B cell (primary cell): ENCODE measurements around the gene HBG2. TPM values are rescaled to one million over a fixed set of nuclear protein-coding genes. Genes with fewer than 3 reads are reported as not detected.

ENCODE experiments used
- ATAC-seq: fragments of 200-7000 bp; cut with Tn5 transposase; one replicate; pipeline ENCODE4 v1.10.0; 2021; ENCODE audit warnings: low read depth, mild to moderate bottlenecking, moderate number of reproducible peaks, moderate library complexity
- CTCF ChIA-PET: fragments of 350-600 bp; sonication (Branson Sonifier 250); formaldehyde crosslinking; loops from one replicate; lab custom pipeline; 2021; ENCODE audit warnings: antibody characterized with exemption, inconsistent platforms; lab: Charles Lee
- POLR2A ChIA-PET: fragments of 350-600 bp; sonication (Branson Sonifier 250); formaldehyde crosslinking; loops from one replicate; lab custom pipeline; 2021; ENCODE audit warnings: antibody characterized with exemption; lab: Charles Lee
- DNase-seq: peaks from one replicate; pipeline ENCODE4 v3.0.0; 2013
- H2AFZ ChIP-seq: 2 replicates; pipeline ENCODE4 v1.6.1; 2012; ENCODE audit warnings: mild to moderate bottlenecking, low read depth, low read length; ENCODE audit not compliant: insufficient read depth, poor library complexity, severe bottlenecking
- H3K27ac ChIP-seq, 2 donors: 1 replicate in 1 of 2; 2 replicates in 1 of 2; pipeline ENCODE4 v1.5.1; 2012 to 2013; ENCODE audit warnings: low read length in 2 of 2, mild to moderate bottlenecking in 2 of 2, moderate library complexity in 1 of 2
- H3K27me3 ChIP-seq, 4 experiments: fragments of 200-600 bp in 1 of 4; sonication (generic) in 1 of 4; replicated peaks in 1 of 4; 1 replicate in 2 of 4; 2 replicates in 2 of 4; pipeline versions ENCODE4 v1.6.1 to v1.7.0; 2013 to 2016; ENCODE audit warnings: low read length in 3 of 4, mild to moderate bottlenecking in 2 of 4, mixed read lengths in 1 of 4, moderate library complexity in 1 of 4; ENCODE audit not compliant: insufficient read depth in 4 of 4, control insufficient read depth in 3 of 4; ENCODE audit errors: control extremely low read depth in 1 of 4
- H3K36me3 ChIP-seq, 2 experiments: replicated peaks in 1 of 2; 1 replicate in 1 of 2; 2 replicates in 1 of 2; pipeline versions ENCODE4 v1.6.1 to v1.7.1; 2013; ENCODE audit warnings: low read length in 1 of 2; ENCODE audit not compliant: insufficient read depth in 2 of 2, control insufficient read depth in 1 of 2; ENCODE audit errors: control extremely low read depth in 1 of 2, extremely low read depth in 1 of 2
- H3K4me1 ChIP-seq, 2 donors: fragments of 200-600 bp in 1 of 2; sonication (generic) in 1 of 2; 1 replicate in 1 of 2; 2 replicates in 1 of 2; pipeline versions ENCODE4 v1.5.1 to v1.6.1; 2013 to 2017; ENCODE audit warnings: low read length in 2 of 2; ENCODE audit not compliant: control insufficient read depth in 2 of 2, insufficient read depth in 2 of 2
- H3K4me2 ChIP-seq: replicated peaks from 2 replicates; pipeline ENCODE3; 2012; ENCODE audit warnings: mild to moderate bottlenecking, low read depth, low read length; ENCODE audit not compliant: poor library complexity, severe bottlenecking
- H3K4me3 ChIP-seq, 5 experiments: fragments of 200-600 bp in 1 of 5; sonication (generic) in 1 of 5; 1 replicate in 3 of 5; 2 replicates in 2 of 5; pipeline versions ENCODE4 v1.5.1 to v1.7.0; 2011 to 2016; ENCODE audit warnings: low read length in 4 of 5, mild to moderate bottlenecking in 4 of 5, low read depth in 2 of 5, control low read depth in 1 of 5, moderate library complexity in 1 of 5; ENCODE audit not compliant: insufficient read depth in 1 of 5; ENCODE audit errors: control extremely low read depth in 1 of 5, extremely low read depth in 1 of 5
- H3K79me2 ChIP-seq: fragments of 200-600 bp; sonication (generic); one replicate; pipeline ENCODE4 v1.6.0; 2016; ENCODE audit warnings: low read length; ENCODE audit not compliant: control insufficient read depth, insufficient read depth
- H3K9ac ChIP-seq: fragments of 200-600 bp; sonication (generic); 2 replicates; pipeline ENCODE4 v1.6.1; 2017; ENCODE audit warnings: mild to moderate bottlenecking, low read length, moderate library complexity
- H3K9me3 ChIP-seq, 3 donors: one replicate each; pipeline versions ENCODE4 v1.6.1 to v1.7.1; 2013; ENCODE audit warnings: low read length in 2 of 3; ENCODE audit not compliant: control insufficient read depth in 2 of 3, insufficient read depth in 1 of 3; ENCODE audit errors: control extremely low read depth in 1 of 3
- H4K20me1 ChIP-seq: 2 replicates; pipeline ENCODE4 v1.6.0; 2012; ENCODE audit warnings: mild to moderate bottlenecking, low read length; ENCODE audit not compliant: insufficient read depth, control insufficient read depth, poor library complexity, severe bottlenecking
- H3K27ac Mint-ChIP-seq: one replicate; pipeline ENCODE4 v1.8.0; 2021; ENCODE audit warnings: mixed read lengths
- H3K27me3 Mint-ChIP-seq: one replicate; pipeline ENCODE4 v1.8.0; 2021; ENCODE audit warnings: mixed read lengths
- H3K4me1 Mint-ChIP-seq: one replicate; pipeline ENCODE4 v1.8.0; 2021; ENCODE audit warnings: mixed read lengths
- H3K4me3 Mint-ChIP-seq: one replicate; pipeline ENCODE4 v1.8.0; 2021; ENCODE audit warnings: mixed read lengths
- H3K9me3 Mint-ChIP-seq: one replicate; pipeline ENCODE4 v1.8.0; 2022; ENCODE audit warnings: mixed read lengths; ENCODE audit not compliant: insufficient read depth
- EZH2 ChIP-seq: IDR thresholded peaks from 2 replicates; pipeline ENCODE4 v1.6.1; 2012; ENCODE audit warnings: borderline replicate concordance, low read depth, mild to moderate bottlenecking, moderate library complexity, low read length; ENCODE audit not compliant: insufficient read depth, poor library complexity, severe bottlenecking
- WGBS: methylation state at CpG from one replicate; pipeline ENCODE4 v1.1.5; 2013; ENCODE audit warnings: missing lambda C conversion rate; ENCODE audit not compliant: insufficient coverage; 5-methylcytosine and 5-hydroxymethylcytosine counted together
- intact Hi-C: fragments of 100-400 bp; cut with micrococcal nuclease; formaldehyde crosslinking; loops from one replicate; pipeline ENCODE4 v1.10.0; 2022
- polyA plus RNA-seq: library from polyadenylated mRNA; depleted of rRNA; stranded (reverse); fragments of >200 nt; gene quantifications from 2 replicates; pipeline ENCODE4 v1.2.3, GENCODE V29; 2012
- total RNA-seq, 2 donors: library from RNA; stranded (reverse); fragments of 120-200 nt in 1 of 2; gene quantifications; 1 replicate in 1 of 2; 2 replicates in 1 of 2; pipeline versions ENCODE4 v1.2.3 to v1.2.4, GENCODE V29; 2013 to 2022
- TF ChIP-seq, protein P1 (sequence below): fragments of 200-600 bp; IDR thresholded peaks from one replicate; pipeline ENCODE4 v1.8.0; 2022; ENCODE audit warnings: antibody characterized with exemption, mild to moderate bottlenecking

The HBG2 gene
- total and polyA plus RNA-seq, 2 donors (not counting 1 experiment from before 2014, with no cell fraction given): not detected

GRCh38 chr11:5234381-5234834, 20.2 kb downstream of the HBG2 start, which contains the start of gene HBD:
TSS of gene HBD (minus strand) at chr11:5234483. CDS start at chr11:5234433, 50 bp downstream.
- Histone ChIP-seq H3K4me2 (no peak within 1 kb of the TSS), H3K4me1 (no peaks in the 10 kb centered on the region), H3K9me3 (no peaks in the 10 kb centered on the region), H4K20me1 (no peaks in the 10 kb centered on the region), H3K27ac (no peak within 1 kb of the TSS), H3K36me3 (no peaks in the 10 kb centered on the region), H3K79me2 (no peaks in the 10 kb centered on the region), H3K4me3 (no peak within 1 kb of the TSS), H2AFZ (no peak within 1 kb of the TSS), H3K9ac (no peak within 1 kb of the TSS), H3K27me3 (no peaks in the 10 kb centered on the region)
- Mint-ChIP-seq H3K27me3 (peaks cover 6% of the 10 kb centered on the region), H3K4me1 (peaks cover 6% of the 10 kb centered on the region), H3K9me3 (no peaks in the 10 kb centered on the region), H3K27ac (no peak within 1 kb of the TSS), H3K4me3 (no peak within 1 kb of the TSS)
- intact Hi-C loops: no loop called here
- ChIA-PET POLR2A (no interaction called here), CTCF (no interaction called here)
- ATAC-seq (no peak), DNase-seq (no peak)
- no peak for TF ChIP-seq EZH2
- TF ChIP-seq, protein P1, sequence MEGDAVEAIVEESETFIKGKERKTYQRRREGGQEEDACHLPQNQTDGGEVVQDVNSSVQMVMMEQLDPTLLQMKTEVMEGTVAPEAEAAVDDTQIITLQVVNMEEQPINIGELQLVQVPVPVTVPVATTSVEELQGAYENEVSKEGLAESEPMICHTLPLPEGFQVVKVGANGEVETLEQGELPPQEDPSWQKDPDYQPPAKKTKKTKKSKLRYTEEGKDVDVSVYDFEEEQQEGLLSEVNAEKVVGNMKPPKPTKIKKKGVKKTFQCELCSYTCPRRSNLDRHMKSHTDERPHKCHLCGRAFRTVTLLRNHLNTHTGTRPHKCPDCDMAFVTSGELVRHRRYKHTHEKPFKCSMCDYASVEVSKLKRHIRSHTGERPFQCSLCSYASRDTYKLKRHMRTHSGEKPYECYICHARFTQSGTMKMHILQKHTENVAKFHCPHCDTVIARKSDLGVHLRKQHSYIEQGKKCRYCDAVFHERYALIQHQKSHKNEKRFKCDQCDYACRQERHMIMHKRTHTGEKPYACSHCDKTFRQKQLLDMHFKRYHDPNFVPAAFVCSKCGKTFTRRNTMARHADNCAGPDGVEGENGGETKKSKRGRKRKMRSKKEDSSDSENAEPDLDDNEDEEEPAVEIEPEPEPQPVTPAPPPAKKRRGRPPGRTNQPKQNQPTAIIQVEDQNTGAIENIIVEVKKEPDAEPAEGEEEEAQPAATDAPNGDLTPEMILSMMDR: no peak
- no CpG with 5 or more reads among the region's 2 CpGs for WGBS

GRCh38 chr11:5233307-5233706, 21.3 kb downstream of the HBG2 start:
- DNase-seq: no peak
- POLR2A ChIA-PET: no interaction called here
- no peak overlapping the region for H3K27ac ChIP-seq
- peaks cover 6% of the 10 kb centered on the region for H3K27me3 Mint-ChIP-seq
- CTCF ChIA-PET: no interaction called here
- H3K4me1 ChIP-seq: no peaks in the 10 kb centered on the region
- no peak overlapping the region for H3K27ac Mint-ChIP-seq
- no peaks in the 10 kb centered on the region for H3K79me2 ChIP-seq
- no peak for TF ChIP-seq EZH2
- TF ChIP-seq, protein P1: no peak
- no peak for ATAC-seq
- intact Hi-C loops: no loop called here
- no peak overlapping the region for H3K4me2 ChIP-seq
- no peak overlapping the region for H3K4me3 Mint-ChIP-seq
- peaks cover 6% of the 10 kb centered on the region for H3K4me1 Mint-ChIP-seq
- no peaks in the 10 kb centered on the region for H3K36me3 ChIP-seq
- no peak overlapping the region for H3K9ac ChIP-seq
- no peak overlapping the region for H3K4me3 ChIP-seq
- H3K27me3 ChIP-seq: no peaks in the 10 kb centered on the region
- no peaks in the 10 kb centered on the region for H4K20me1 ChIP-seq
- H3K9me3 Mint-ChIP-seq: no peaks in the 10 kb centered on the region
- H2AFZ ChIP-seq: no peak overlapping the region
- whole genome bisulfite sequencing: no CpG with 5 or more reads among the region's 1 CpG
- H3K9me3 ChIP-seq: no peaks in the 10 kb centered on the region
